Chondrocyte (in vitro differentiated cells): ENCODE data around the gene MYL11. TPM values are rescaled to one million over a fixed set of nuclear protein-coding genes. Genes with fewer than 3 reads are reported as not detected.

Experiments
- DNase-seq: peaks from one replicate; pipeline ENCODE4 v3.0.0; 2021; ENCODE audit warnings: mixed read lengths, low spot score
- H3K27ac Mint-ChIP-seq: one replicate; pipeline ENCODE4 v1.8.0; 2021; ENCODE audit warnings: mild to moderate bottlenecking, moderate library complexity, mixed read lengths; ENCODE audit not compliant: unreplicated experiment
- H3K27me3 Mint-ChIP-seq: 2 replicates; pipeline ENCODE4 v1.8.0; 2021; ENCODE audit warnings: low read depth, mixed read lengths
- H3K36me3 Mint-ChIP-seq: 2 replicates; pipeline ENCODE4 v1.8.0; 2021; ENCODE audit warnings: low read depth, mixed read lengths
- H3K4me1 Mint-ChIP-seq: 2 replicates; pipeline ENCODE4 v1.8.0; 2021; ENCODE audit warnings: low read depth, mild to moderate bottlenecking, mixed read lengths
- H3K4me3 Mint-ChIP-seq: one replicate; pipeline ENCODE4 v1.8.0; 2021; ENCODE audit warnings: mild to moderate bottlenecking, moderate library complexity, mixed read lengths; ENCODE audit not compliant: unreplicated experiment
- H3K9me3 Mint-ChIP-seq: 2 replicates; pipeline ENCODE4 v1.8.0; 2021; ENCODE audit warnings: low read depth, mixed read lengths
- CTCF ChIP-seq: fragments of 200-600 bp; sonication (generic); IDR thresholded peaks from 2 replicates; pipeline ENCODE4 v1.5.0; 2021; ENCODE audit warnings: antibody characterized with exemption, mild to moderate bottlenecking, moderate library complexity
- total RNA-seq: library from RNA; stranded (reverse); gene quantifications from 3 replicates; pipeline ENCODE4 v1.2.1, GENCODE V29; 2021

Gene MYL11
- total RNA-seq, 1 donor from 2014 or later, result 0.82 TPM

- Mint-ChIP-seq H3K4me1 (peaks cover 23% of the 10 kb centered on the region), H3K9me3 (no peaks in the 10 kb centered on the region), H3K27me3 (no peaks in the 10 kb centered on the region), H3K27ac (peak overlapping the region; percentile 12), H3K4me3 (peak overlapping the region; percentile 98), H3K36me3 (no peaks in the 10 kb centered on the region)
- DNase-seq, result no peak
- TF ChIP-seq CTCF, result no peak
Observed at GRCh38 chr16:30379158-30379783, 4.7 kb downstream of the MYL11 start.

GRCh38 chr16:30380072-30380802, 5.6 kb downstream of the MYL11 start:
- Mint-ChIP-seq H3K27me3 (no peaks in the 10 kb centered on the region), H3K9me3 (no peaks in the 10 kb centered on the region), H3K4me1 (peaks cover 23% of the 10 kb centered on the region), H3K36me3 (no peaks in the 10 kb centered on the region), H3K4me3 (peak overlapping the region; percentile 98), H3K27ac (no peak overlapping the region)
- no peak for DNase-seq
- TF ChIP-seq CTCF, result no peak

GRCh38 chr16:30380803-30381208, 6.2 kb downstream of the MYL11 start:
- H3K9me3 Mint-ChIP-seq, result no peaks in the 10 kb centered on the region
- no peak overlapping the region for H3K27ac Mint-ChIP-seq
- no peak overlapping the region for H3K4me3 Mint-ChIP-seq
- H3K27me3 Mint-ChIP-seq, result no peaks in the 10 kb centered on the region
- DNase-seq, result no peak
- peaks cover 23% of the 10 kb centered on the region for H3K4me1 Mint-ChIP-seq
- H3K36me3 Mint-ChIP-seq, result no peaks in the 10 kb centered on the region
- no peak for TF ChIP-seq CTCF

GRCh38 chr16:30381291-30382041, 6.9 kb downstream of the MYL11 start:
- Mint-ChIP-seq H3K4me1 (peaks cover 23% of the 10 kb centered on the region), H3K9me3 (no peaks in the 10 kb centered on the region), H3K27me3 (no peaks in the 10 kb centered on the region), H3K27ac (no peak overlapping the region), H3K4me3 (no peak overlapping the region), H3K36me3 (no peaks in the 10 kb centered on the region)
- no peak for DNase-seq
- no peak for TF ChIP-seq CTCF

GRCh38 chr16:30382111-30382881, 7.7 kb downstream of the MYL11 start, which contains the start of gene SEPTIN1:
Gene SEPTIN1 (minus strand): TSS chr16:30382561. CDS start chr16:30382542, 19 bp downstream.
- DNase-seq, result no peak
- TF ChIP-seq CTCF, result no peak
- Mint-ChIP-seq H3K27ac (peak within 1 kb of the TSS; percentile 49), H3K9me3 (no peaks in the 10 kb centered on the region), H3K36me3 (no peaks in the 10 kb centered on the region), H3K4me1 (peaks cover 20% of the 10 kb centered on the region), H3K27me3 (no peaks in the 10 kb centered on the region), H3K4me3 (no peak within 1 kb of the TSS)
